Peyer's patch (tissue), 4 donors: ENCODE data around the gene CASR.

Experiments used
- POLR2A ChIP-seq, 2 donors: fragments of 450-650 bp; IDR thresholded peaks; one replicate each; pipeline ENCODE4 v1.5.1; 2017; ENCODE audit warnings: antibody characterized with exemption in 2 of 2, mild to moderate bottlenecking in 2 of 2, moderate library complexity in 2 of 2
- TF ChIP-seq, protein P1 (sequence below), 6 experiments: fragments of 450-650 bp in 4 of 6; fragments of 200-600 bp in 2 of 6; sonication (generic) in 1 of 6; IDR thresholded peaks; one replicate each; pipeline ENCODE4 v1.5.1; 2017 to 2019; ENCODE audit warnings: antibody characterized with exemption in 6 of 6, mild to moderate bottlenecking in 3 of 6, moderate library complexity in 1 of 6

DNA sequence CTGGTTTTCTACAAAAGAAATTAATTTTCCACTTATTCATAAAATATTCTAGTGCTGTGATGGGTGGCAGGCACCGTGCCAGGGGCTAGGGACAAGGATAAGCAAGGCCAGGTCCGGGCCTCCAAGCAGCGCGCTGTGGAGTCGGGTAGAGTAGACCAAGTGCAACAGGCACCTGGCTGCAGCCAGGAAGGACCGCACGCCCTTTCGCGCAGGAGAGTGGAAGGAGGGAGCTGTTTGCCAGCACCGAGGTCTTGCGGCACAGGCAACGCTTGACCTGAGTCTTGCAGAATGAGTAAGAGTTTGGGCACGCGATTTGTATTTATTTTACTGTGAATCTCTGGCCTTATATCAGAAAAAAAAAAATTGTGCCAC, at the start of gene CASR:
- TF ChIP-seq, protein P1, sequence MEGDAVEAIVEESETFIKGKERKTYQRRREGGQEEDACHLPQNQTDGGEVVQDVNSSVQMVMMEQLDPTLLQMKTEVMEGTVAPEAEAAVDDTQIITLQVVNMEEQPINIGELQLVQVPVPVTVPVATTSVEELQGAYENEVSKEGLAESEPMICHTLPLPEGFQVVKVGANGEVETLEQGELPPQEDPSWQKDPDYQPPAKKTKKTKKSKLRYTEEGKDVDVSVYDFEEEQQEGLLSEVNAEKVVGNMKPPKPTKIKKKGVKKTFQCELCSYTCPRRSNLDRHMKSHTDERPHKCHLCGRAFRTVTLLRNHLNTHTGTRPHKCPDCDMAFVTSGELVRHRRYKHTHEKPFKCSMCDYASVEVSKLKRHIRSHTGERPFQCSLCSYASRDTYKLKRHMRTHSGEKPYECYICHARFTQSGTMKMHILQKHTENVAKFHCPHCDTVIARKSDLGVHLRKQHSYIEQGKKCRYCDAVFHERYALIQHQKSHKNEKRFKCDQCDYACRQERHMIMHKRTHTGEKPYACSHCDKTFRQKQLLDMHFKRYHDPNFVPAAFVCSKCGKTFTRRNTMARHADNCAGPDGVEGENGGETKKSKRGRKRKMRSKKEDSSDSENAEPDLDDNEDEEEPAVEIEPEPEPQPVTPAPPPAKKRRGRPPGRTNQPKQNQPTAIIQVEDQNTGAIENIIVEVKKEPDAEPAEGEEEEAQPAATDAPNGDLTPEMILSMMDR (IDR thresholded peaks at IDR 0.05), result no peak
- no peak for TF ChIP-seq POLR2A (IDR thresholded peaks at IDR 0.05)
